ENCODE measurements around the gene CCDC169. TPM values are rescaled to one million over a fixed set of nuclear protein-coding genes. Genes with fewer than 3 reads are reported as not detected.

Gene CCDC169
- total RNA-seq, 4 donors from 2014 or later = 0.38 to 4.0 (median 2.1) TPM

DNA sequence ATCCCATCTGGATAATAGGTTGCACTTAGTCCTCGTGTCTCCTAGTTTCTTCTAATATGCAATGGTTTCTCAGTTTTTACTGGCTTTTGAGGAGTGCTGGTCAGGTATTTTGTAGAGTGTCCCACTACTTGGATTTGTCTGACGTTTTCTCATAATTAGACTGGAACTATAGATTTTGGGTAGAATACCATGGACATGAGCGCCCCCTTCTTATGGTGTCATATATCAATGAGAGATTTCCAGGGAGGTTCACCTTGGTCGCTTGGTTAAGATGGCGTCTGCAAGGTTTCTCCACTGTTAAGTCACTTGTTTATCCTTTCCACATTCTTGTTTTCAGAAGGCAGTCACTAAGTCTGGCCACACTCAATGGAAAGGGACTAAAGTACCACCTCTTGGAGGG is 89.9 kb downstream of the CCDC169 start:
- no peak for DNase-seq
- Histone ChIP-seq H3K36me3 (no peaks in the 10 kb centered on the region), H3K27me3 (no peaks in the 10 kb centered on the region), H3K4me1 (peaks cover 8 to 10% of the 10 kb centered on the region in 2 donors), H3K9me3 (no peaks in the 10 kb centered on the region), H3K4me3 (replicated peaks in 1 of 3) (no peak overlapping the region), H3K27ac (no peak overlapping the region)
- TF ChIP-seq, protein P1, sequence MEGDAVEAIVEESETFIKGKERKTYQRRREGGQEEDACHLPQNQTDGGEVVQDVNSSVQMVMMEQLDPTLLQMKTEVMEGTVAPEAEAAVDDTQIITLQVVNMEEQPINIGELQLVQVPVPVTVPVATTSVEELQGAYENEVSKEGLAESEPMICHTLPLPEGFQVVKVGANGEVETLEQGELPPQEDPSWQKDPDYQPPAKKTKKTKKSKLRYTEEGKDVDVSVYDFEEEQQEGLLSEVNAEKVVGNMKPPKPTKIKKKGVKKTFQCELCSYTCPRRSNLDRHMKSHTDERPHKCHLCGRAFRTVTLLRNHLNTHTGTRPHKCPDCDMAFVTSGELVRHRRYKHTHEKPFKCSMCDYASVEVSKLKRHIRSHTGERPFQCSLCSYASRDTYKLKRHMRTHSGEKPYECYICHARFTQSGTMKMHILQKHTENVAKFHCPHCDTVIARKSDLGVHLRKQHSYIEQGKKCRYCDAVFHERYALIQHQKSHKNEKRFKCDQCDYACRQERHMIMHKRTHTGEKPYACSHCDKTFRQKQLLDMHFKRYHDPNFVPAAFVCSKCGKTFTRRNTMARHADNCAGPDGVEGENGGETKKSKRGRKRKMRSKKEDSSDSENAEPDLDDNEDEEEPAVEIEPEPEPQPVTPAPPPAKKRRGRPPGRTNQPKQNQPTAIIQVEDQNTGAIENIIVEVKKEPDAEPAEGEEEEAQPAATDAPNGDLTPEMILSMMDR (IDR thresholded peaks at IDR 0.05) = no peak
- no peak for TF ChIP-seq POLR2A (IDR thresholded peaks at IDR 0.05)
- 85 to 86% methylated on average over 5 of the region's 5 CpGs for WGBS, 2 donors
- intact Hi-C loops (cut with DNase I) = no loop called here

DNA sequence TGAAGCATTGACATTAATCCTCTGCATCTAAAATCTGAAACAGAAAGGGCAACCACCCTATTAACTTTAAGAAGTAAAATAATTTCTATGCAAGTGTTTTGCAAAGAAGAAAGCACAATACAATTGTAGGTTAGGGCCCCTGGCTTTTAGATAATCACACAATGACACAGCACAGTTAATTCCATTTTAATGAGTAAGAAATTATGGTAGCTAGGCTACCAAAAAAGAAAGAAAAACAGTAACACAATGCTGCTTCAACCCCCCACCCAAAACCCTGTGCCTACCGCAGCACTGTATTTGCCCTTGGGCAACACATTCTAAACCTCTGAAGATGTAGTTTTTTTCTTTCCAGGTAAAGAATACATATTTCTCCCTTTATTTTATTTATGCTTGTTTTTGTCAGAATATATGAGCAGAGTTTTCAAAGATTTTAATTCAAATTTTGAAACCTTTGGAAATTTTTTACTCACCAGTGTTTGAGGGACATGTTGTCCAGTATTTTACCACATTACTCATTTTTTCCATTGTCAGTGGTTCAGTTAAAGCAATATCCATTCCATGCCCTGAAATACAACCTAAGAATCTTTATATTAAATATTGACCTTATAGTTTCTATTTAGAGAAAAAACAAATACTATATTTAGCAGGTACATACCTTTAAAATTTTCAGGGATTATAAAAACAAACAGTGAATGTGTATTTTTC is 104.3 kb downstream of the CCDC169 start:
- H3K4me1 ChIP-seq = no peaks in the 10 kb centered on the region
- no peaks in the 10 kb centered on the region for H3K36me3 ChIP-seq
- DNase-seq = no peak
- 80 to 94% methylated on average over 1 of the region's 1 CpG for WGBS, 2 donors
- intact Hi-C loops (cut with DNase I) = no loop called here
- TF ChIP-seq, protein P1 (IDR thresholded peaks at IDR 0.05) = no peak
- H3K27me3 ChIP-seq = no peaks in the 10 kb centered on the region
- no peak overlapping the region for H3K4me3 ChIP-seq (replicated peaks in 1 of 3)
- no peak overlapping the region for H3K27ac ChIP-seq
- H3K9me3 ChIP-seq = no peaks in the 10 kb centered on the region

DNA sequence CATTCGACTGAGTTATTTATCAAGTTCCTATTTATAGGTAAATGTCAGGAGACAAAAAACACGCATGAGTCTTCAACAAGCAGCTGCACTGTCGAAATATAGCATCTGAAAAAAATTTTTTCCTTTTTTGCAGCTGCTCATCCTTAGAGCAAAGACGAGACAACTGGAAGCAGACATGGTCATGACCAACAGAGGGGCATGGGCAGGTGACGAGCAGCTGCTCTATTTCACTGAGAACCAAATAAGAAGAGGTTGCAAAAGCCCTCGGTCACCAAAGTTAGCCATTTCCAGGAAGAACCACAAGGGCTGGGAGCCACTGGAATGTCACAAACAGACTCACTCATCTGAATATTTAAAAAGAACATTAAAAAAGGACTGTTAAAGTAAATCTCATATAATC is 105.4 kb downstream of the CCDC169 start:
- no peak for DNase-seq
- Histone ChIP-seq H3K4me3 (replicated peaks in 1 of 3) (no peak overlapping the region), H3K4me1 (no peaks in the 10 kb centered on the region), H3K27ac (no peak overlapping the region), H3K36me3 (no peaks in the 10 kb centered on the region), H3K27me3 (no peaks in the 10 kb centered on the region), H3K9me3 (no peaks in the 10 kb centered on the region)
- intact Hi-C loops (cut with DNase I) = no loop called here
- 89 to 90% methylated on average over 6 of the region's 6 CpGs for WGBS, 2 donors
- TF ChIP-seq, protein P1 (IDR thresholded peaks at IDR 0.05) = no peak
- no peak for TF ChIP-seq POLR2A (IDR thresholded peaks at IDR 0.05)

DNA sequence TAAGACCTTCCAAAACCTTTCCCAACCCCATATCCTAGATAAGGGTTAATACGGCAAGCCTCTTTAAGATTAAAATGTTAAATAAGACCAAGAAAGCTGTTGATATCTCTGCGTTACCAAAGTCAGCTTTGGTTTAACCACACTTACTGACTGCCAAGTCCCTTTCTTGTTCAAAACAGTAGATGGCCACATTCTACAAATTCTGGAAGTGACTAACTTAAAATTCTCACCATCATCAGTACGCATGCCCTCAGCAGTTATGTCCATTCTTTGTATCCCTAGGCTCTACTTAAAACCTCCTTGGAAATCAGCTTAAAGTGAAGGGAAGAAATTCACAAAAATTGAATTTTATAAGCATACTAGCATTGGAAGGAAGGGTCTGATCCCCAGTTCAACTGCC is 106.8 kb downstream of the CCDC169 start:
- no peak for DNase-seq
- 87 to 88% methylated on average over 3 of the region's 3 CpGs for WGBS, 2 donors
- Histone ChIP-seq H3K4me1 (no peaks in the 10 kb centered on the region), H3K27me3 (no peaks in the 10 kb centered on the region), H3K9me3 (no peaks in the 10 kb centered on the region), H3K4me3 (replicated peaks in 1 of 3) (no peak overlapping the region), H3K36me3 (no peaks in the 10 kb centered on the region), H3K27ac (no peak overlapping the region)
- TF ChIP-seq, protein P1 (IDR thresholded peaks at IDR 0.05) = no peak
- no peak for TF ChIP-seq POLR2A (IDR thresholded peaks at IDR 0.05)
- intact Hi-C loops (cut with DNase I) = no loop called here

DNA sequence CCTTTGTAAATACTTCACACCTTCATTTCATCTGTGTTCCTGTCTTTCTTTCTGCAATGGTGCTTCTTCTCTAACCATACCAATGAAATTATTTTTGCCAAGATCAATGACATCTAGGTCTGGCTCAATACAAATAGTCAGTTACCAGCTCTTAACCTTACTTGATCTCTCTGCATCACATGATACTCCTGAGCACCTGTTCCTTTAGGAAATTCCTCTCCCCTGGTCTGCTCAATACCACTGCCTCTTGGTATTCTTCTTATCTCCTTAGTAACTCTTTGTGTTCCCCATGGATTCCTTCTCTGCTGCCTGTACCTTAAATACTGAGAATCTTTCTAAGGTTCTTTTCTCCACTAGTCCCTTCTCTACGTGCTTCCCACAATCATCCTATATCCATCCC is 109.2 kb downstream of the CCDC169 start:
- Histone ChIP-seq H3K9me3 (no peaks in the 10 kb centered on the region), H3K36me3 (no peaks in the 10 kb centered on the region), H3K4me3 (replicated peaks in 1 of 3) (no peak overlapping the region), H3K4me1 (no peaks in the 10 kb centered on the region), H3K27me3 (no peaks in the 10 kb centered on the region), H3K27ac (no peak overlapping the region)
- intact Hi-C loops (cut with DNase I) = no loop called here
- 92 to 93% methylated on average over 1 of the region's 1 CpG for WGBS, 2 donors
- no peak for TF ChIP-seq POLR2A (IDR thresholded peaks at IDR 0.05)
- TF ChIP-seq, protein P1 (IDR thresholded peaks at IDR 0.05) = no peak
- DNase-seq = no peak

All from thyroid gland (tissue), 4 donors.